Gastrocnemius medialis (tissue), 4 donors: ENCODE measurements around the gene CST9L. TPM values are rescaled to one million over a fixed set of nuclear protein-coding genes. Genes with fewer than 3 reads are reported as not detected.

Source experiments
- ATAC-seq, 2 donors: fragments of 150-250 bp; one replicate each; pipeline ENCODE4 v1.9.1; 2016
- DNase-seq, 2 donors: peaks; one replicate each; pipeline ENCODE4 v3.0.0-alpha.2; 2019
- H3K27ac ChIP-seq, 4 donors: fragments of 200-600 bp; sonication (generic); 1 replicate in 1 of 4; 2 replicates in 3 of 4; pipeline ENCODE4 v1.5.1; 2016 to 2018; ENCODE audit warnings: mild to moderate bottlenecking in 2 of 4, moderate library complexity in 1 of 4
- H3K27me3 ChIP-seq, 3 donors: fragments of 200-600 bp; sonication (generic) in 2 of 3; 1 replicate in 1 of 3; 2 replicates in 2 of 3; pipeline versions ENCODE4 v1.5.1 to v1.6.0; 2016 to 2019; ENCODE audit warnings: mild to moderate bottlenecking in 1 of 3, moderate library complexity in 1 of 3
- H3K36me3 ChIP-seq, 2 donors: fragments of 200-600 bp; sonication (generic) in 1 of 2; one replicate each; pipeline ENCODE4 v1.5.1; 2017 to 2018
- H3K4me1 ChIP-seq, 2 donors: fragments of 200-600 bp; sonication (generic) in 1 of 2; one replicate each; pipeline ENCODE4 v1.5.1; 2016 to 2017; ENCODE audit warnings: mild to moderate bottlenecking in 2 of 2
- H3K4me3 ChIP-seq, 4 donors: fragments of 200-600 bp; sonication (generic) in 3 of 4; 1 replicate in 1 of 4; 2 replicates in 3 of 4; pipeline ENCODE4 v1.5.1; 2016 to 2019; ENCODE audit warnings: mild to moderate bottlenecking in 2 of 4
- H3K9me3 ChIP-seq, 3 donors: fragments of 200-600 bp; sonication (generic) in 2 of 3; 1 replicate in 1 of 3; 2 replicates in 2 of 3; pipeline ENCODE4 v1.5.1; 2016 to 2019
- CTCF ChIP-seq, 5 experiments: fragments of 450-650 bp in 3 of 5; fragments of 200-600 bp in 2 of 5; sonication (generic) in 2 of 5; IDR thresholded peaks in 4 of 5; conservative IDR thresholded peaks in 1 of 5; 1 replicate in 4 of 5; 2 replicates in 1 of 5; pipeline ENCODE4 v1.5.1; 2016 to 2019; ENCODE audit warnings: antibody characterized with exemption in 5 of 5, mild to moderate bottlenecking in 3 of 5, moderate library complexity in 3 of 5
- POLR2A ChIP-seq, 2 donors: fragments of 450-650 bp; IDR thresholded peaks; one replicate each; pipeline ENCODE4 v1.6.1; 2017; ENCODE audit warnings: antibody characterized with exemption in 2 of 2, mild to moderate bottlenecking in 2 of 2, moderate library complexity in 2 of 2
- in situ Hi-C, 4 donors: fragments of 200-750 bp; cut with MboI; loops; one replicate each; pipeline versions ENCODE4 v1.15.0 to v1.8.0; 2017; ENCODE audit warnings: low sequenced_read_pairs in 4 of 4
- intact Hi-C: fragments of 100-400 bp; cut with DNase I; formaldehyde crosslinking; loops from one replicate; pipeline ENCODE4 v1.15.1; 2023; ENCODE audit warnings: low total_unique reads
- total RNA-seq, 4 donors: library from RNA; depleted of rRNA; stranded (reverse); fragments of >200 nt; gene quantifications; one replicate each; pipeline versions ENCODE4 v1.1.0 to v1.2.3, GENCODE V29; 2016

CST9L gene
- total RNA-seq, 4 donors from 2014 or later = not detected

DNA sequence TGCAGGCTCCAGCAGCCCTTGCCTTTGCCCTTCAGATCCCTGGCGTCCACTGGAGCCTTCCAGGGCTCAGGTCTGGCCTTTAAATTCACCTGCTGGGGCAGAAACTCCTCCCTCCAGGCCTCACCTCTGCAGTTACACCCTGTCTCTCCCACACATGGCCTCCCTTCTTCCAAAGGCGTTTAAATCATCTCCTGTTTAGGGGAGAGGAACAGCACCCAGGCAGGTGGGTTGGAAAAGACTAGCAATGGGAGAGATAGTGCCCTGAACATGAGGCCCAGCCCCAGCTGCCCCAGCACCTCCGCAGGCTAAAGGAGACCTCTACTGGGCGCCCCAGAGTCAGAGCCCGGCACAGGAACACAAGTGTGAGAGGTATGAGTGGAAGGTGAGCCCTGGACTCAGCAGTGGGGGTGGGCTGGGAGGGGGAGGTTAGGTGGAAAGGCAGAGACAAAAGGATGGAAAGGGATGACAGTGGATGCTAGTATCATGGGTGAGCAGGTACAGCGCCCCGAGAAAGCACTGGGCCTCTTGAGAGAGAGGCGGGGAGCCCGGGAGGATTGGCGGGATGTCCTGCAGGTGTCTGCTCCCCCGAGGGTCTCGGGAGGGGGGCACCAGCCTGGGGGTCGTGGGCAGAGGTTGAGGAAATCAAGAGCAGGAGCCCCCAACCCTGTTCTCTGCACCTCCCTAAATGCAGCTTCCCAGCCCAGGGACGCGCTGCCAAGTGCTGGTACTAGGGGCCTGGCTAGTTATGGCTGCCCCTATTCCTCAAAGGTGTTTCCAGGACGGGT lies 37.8 kb upstream of the CST9L start, which contains the start of gene CST9:
Gene CST9, minus strand, starts transcription at position 51 of the 785 bp plus-strand sequence. CDS start 53 bp downstream, outside the sequence.
- TF ChIP-seq CTCF (IDR thresholded peaks at IDR 0.05 in 4 of 5, conservative IDR thresholded peaks at IDR 0.05 in 1 of 5) (no peak), POLR2A (IDR thresholded peaks at IDR 0.05) (no peak)
- in situ Hi-C loops = loop anchor here in 2 of 4 donors (10.0 to 25.0 kb wide), 3 partner anchors 161 to 261 kb away; partner anchors contain the start of gene NAPB (in 1 of the 2)
- no peak for ATAC-seq

DNA sequence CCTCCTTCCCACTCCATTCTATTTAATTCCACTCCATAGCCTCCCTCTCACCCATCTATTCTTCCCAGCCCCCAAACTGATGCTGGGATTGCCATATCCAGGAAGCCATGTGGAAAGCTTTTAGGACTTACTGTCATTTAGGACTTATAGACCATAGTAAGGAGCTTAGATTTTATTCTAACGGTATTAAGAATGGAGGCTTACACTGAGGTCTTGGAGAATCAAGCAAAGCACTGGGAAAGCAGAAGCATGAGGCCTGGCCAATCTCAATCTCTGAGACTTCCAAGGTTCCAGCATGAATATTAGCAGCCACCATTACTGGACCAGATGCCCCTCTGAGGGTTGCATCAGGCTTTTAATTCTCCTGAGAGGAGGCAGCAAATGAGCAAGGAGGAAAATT lies 36.0 kb upstream of the CST9L start:
- ATAC-seq (no peak), DNase-seq (no peak)
- TF ChIP-seq CTCF (IDR thresholded peaks at IDR 0.05 in 4 of 5, conservative IDR thresholded peaks at IDR 0.05 in 1 of 5) = no peak
- no peak for TF ChIP-seq POLR2A (IDR thresholded peaks at IDR 0.05)
- no peaks in the 10 kb centered on the region for H3K4me1 ChIP-seq
- intact Hi-C loops = no loop called here
- H3K4me3 ChIP-seq = no peak overlapping the region
- H3K27me3 ChIP-seq = no peaks in the 10 kb centered on the region
- no peaks in the 10 kb centered on the region for H3K36me3 ChIP-seq
- no peak overlapping the region for H3K27ac ChIP-seq
- no peaks in the 10 kb centered on the region for H3K9me3 ChIP-seq
- in situ Hi-C loops = loop anchor here in 2 of 4 donors (10.0 to 25.0 kb wide), 3 partner anchors 160 to 260 kb away; partner anchors contain the start of gene NAPB (in 1 of the 2)

More for the DNA sequence above, 37.8 kb upstream of the CST9L start, which contains the start of gene CST9:
- H3K9me3 ChIP-seq = no peaks in the 10 kb centered on the region
- intact Hi-C loops = loop anchor here (2.0 to 5.0 kb wide), 2 partner anchors 164 to 255 kb away; partner anchors contain the start of gene NXT1
- DNase-seq = no peak
- no peaks in the 10 kb centered on the region for H3K4me1 ChIP-seq
- H3K27ac ChIP-seq = no peak within 1 kb of the TSS
- no peaks in the 10 kb centered on the region for H3K27me3 ChIP-seq
- H3K4me3 ChIP-seq = no peak within 1 kb of the TSS
- no peaks in the 10 kb centered on the region for H3K36me3 ChIP-seq

DNA sequence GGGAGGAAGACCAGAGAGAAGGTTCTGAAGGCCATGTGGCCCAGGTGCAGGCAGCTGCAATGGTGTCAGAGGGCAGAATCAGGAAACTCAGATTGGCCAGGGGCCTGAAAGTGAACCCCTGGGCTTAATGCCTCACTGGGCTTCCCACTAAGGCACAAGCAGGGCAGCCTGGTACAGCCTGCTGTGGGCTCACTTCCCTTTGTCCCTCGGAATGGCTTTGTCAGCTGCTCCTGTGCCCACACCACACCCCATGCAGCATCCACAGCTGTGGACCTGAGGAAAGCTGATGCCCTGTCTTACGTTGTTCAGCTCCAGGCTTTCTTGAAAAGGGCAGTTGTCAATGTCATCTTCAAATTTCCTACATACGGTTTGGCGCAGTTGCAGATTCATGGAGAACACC lies 35.0 kb upstream of the CST9L start:
- no peak for ATAC-seq
- intact Hi-C loops (no loop called here), in situ Hi-C loops (loop anchor here in 2 of 4 donors (10.0 to 25.0 kb wide), 3 partner anchors 159 to 259 kb away; partner anchors contain the start of gene NAPB (in 1 of the 2))
- TF ChIP-seq POLR2A (IDR thresholded peaks at IDR 0.05) (no peak), CTCF (IDR thresholded peaks at IDR 0.05 in 4 of 5, conservative IDR thresholded peaks at IDR 0.05 in 1 of 5) (no peak)
- no peak overlapping the region for H3K4me3 ChIP-seq
- no peak overlapping the region for H3K27ac ChIP-seq
- no peaks in the 10 kb centered on the region for H3K9me3 ChIP-seq
- H3K4me1 ChIP-seq = no peaks in the 10 kb centered on the region
- no peaks in the 10 kb centered on the region for H3K36me3 ChIP-seq
- no peaks in the 10 kb centered on the region for H3K27me3 ChIP-seq
- no peak for DNase-seq

DNA sequence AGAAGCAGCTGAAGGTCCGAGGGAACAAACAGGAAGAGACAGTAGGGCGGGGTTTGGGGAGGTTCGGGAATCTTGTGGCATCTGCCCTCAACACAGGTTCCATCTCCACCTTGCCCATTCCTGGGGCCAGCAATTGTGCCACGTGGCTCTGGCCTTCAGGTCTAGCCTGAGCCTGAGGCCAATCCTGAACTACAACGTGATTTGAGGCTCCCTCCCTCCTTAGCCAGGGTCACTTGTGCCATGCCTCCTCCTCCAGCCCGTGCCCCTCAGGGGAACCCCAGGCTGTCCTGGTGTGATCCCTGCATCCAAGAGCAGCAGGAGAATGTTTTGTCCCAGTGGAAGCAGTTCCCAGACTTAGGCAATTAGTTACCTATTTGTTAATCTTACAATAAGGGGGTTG lies 34.4 kb upstream of the CST9L start:
- ATAC-seq = no peak
- Histone ChIP-seq H3K4me1 (no peaks in the 10 kb centered on the region), H3K27me3 (no peaks in the 10 kb centered on the region), H3K36me3 (no peaks in the 10 kb centered on the region), H3K9me3 (no peaks in the 10 kb centered on the region), H3K4me3 (no peak overlapping the region), H3K27ac (no peak overlapping the region)
- no peak for DNase-seq
- intact Hi-C loops (no loop called here), in situ Hi-C loops (loop anchor here in 2 of 4 donors (10.0 to 25.0 kb wide), 3 partner anchors 158 to 258 kb away; partner anchors contain the start of gene NAPB (in 1 of the 2))
- no peak for TF ChIP-seq POLR2A (IDR thresholded peaks at IDR 0.05)

- TF ChIP-seq POLR2A (IDR thresholded peaks at IDR 0.05) (no peak), CTCF (IDR thresholded peaks at IDR 0.05 in 4 of 5, conservative IDR thresholded peaks at IDR 0.05 in 1 of 5) (no peak)
- DNase-seq (no peak), ATAC-seq (no peak)
- in situ Hi-C loops (loop anchor here in 2 of 4 donors (10.0 to 25.0 kb wide), 3 partner anchors 157 to 257 kb away; partner anchors contain the start of gene NAPB (in 1 of the 2)), intact Hi-C loops (no loop called here)
- Histone ChIP-seq H3K36me3 (no peaks in the 10 kb centered on the region), H3K27ac (no peak overlapping the region), H3K27me3 (no peaks in the 10 kb centered on the region), H3K4me3 (no peak overlapping the region), H3K4me1 (no peaks in the 10 kb centered on the region), H3K9me3 (no peaks in the 10 kb centered on the region)
Measured at GRCh38 chr20:23602241-23602640, 34.0 kb upstream of the CST9L start.
